Mesendoderm (in vitro differentiated cells): Measurements from ENCODE around the gene RMND5B.

Experiments
- DNase-seq: peaks from one replicate; pipeline ENCODE4 v3.0.0; 2013
- H2AK5ac ChIP-seq: 2 replicates; pipeline ENCODE4 v1.6.1; 2013; ENCODE audit warnings: low read length, inconsistent platforms
- H2BK120ac ChIP-seq: 2 replicates; pipeline ENCODE4 v1.6.1; 2013; ENCODE audit warnings: low read depth, mild to moderate bottlenecking, low read length, moderate library complexity, mixed read lengths
- H2BK15ac ChIP-seq: replicated peaks from 2 replicates; pipeline ENCODE4 v1.6.1; 2013; ENCODE audit warnings: low read depth, mild to moderate bottlenecking, moderate library complexity
- H2BK5ac ChIP-seq: 2 replicates; pipeline ENCODE4 v1.6.1; 2013; ENCODE audit warnings: low read length, inconsistent platforms
- H3K18ac ChIP-seq: 2 replicates; pipeline ENCODE4 v1.6.1; 2013; ENCODE audit warnings: mild to moderate bottlenecking, low read length, mixed read lengths
- H3K23ac ChIP-seq: one replicate; pipeline ENCODE4 v1.6.1; 2013; ENCODE audit warnings: low read length
- H3K27ac ChIP-seq: 2 replicates; pipeline ENCODE4 v1.5.1; 2013; ENCODE audit warnings: low read depth, mild to moderate bottlenecking, inconsistent platforms, low read length, moderate library complexity
- H3K27me3 ChIP-seq: 2 replicates; pipeline ENCODE4 v1.6.1; 2013; ENCODE audit warnings: low read length, control low read depth, mild to moderate bottlenecking, inconsistent platforms; ENCODE audit not compliant: insufficient read depth, poor library complexity
- H3K36me3 ChIP-seq: 2 replicates; pipeline ENCODE4 v1.6.1; 2013; ENCODE audit warnings: low read length, inconsistent platforms; ENCODE audit not compliant: control insufficient read depth, insufficient read depth
- H3K4ac ChIP-seq: one replicate; pipeline ENCODE4 v1.6.1; 2013; ENCODE audit warnings: low read depth, mild to moderate bottlenecking, low read length, moderate library complexity
- H3K4me1 ChIP-seq: 2 replicates; pipeline ENCODE4 v1.6.1; 2013; ENCODE audit warnings: low read depth, low read length, inconsistent platforms; ENCODE audit not compliant: control insufficient read depth
- H3K4me2 ChIP-seq: 2 replicates; pipeline ENCODE4 v1.6.1; 2013; ENCODE audit warnings: low read length
- H3K4me3 ChIP-seq: 2 replicates; pipeline ENCODE4 v1.5.1; 2013; ENCODE audit warnings: mild to moderate bottlenecking, low read length
- H3K56ac ChIP-seq: one replicate; pipeline ENCODE4 v1.6.1; 2013; ENCODE audit warnings: low read length
- H3K79me1 ChIP-seq: 2 replicates; pipeline ENCODE4 v1.6.1; 2013; ENCODE audit warnings: low read length, inconsistent platforms
- H3K79me2 ChIP-seq: 2 replicates; pipeline ENCODE4 v1.6.1; 2013; ENCODE audit warnings: mild to moderate bottlenecking, low read length; ENCODE audit not compliant: control insufficient read depth, insufficient read depth
- H3K9ac ChIP-seq: 2 replicates; pipeline ENCODE4 v1.6.1; 2013; ENCODE audit warnings: low read length, inconsistent platforms
- H4K5ac ChIP-seq: one replicate; pipeline ENCODE4 v1.6.1; 2013; ENCODE audit warnings: low read length
- H4K8ac ChIP-seq: one replicate; pipeline ENCODE4 v1.6.1; 2013; ENCODE audit warnings: low read depth, mild to moderate bottlenecking, control low read depth, low read length, moderate library complexity
- WGBS: extraction: QIAGEN DNeasy Blood & Tissue Kit; methylation state at CpG from one replicate; pipeline ENCODE4 v1.1.7; 2013; ENCODE audit warnings: low lambda C conversion rate, missing lambda C conversion rate; ENCODE audit not compliant: insufficient coverage; ENCODE audit errors: extremely low coverage; 5-methylcytosine and 5-hydroxymethylcytosine counted together

Gene RMND5B

DNA sequence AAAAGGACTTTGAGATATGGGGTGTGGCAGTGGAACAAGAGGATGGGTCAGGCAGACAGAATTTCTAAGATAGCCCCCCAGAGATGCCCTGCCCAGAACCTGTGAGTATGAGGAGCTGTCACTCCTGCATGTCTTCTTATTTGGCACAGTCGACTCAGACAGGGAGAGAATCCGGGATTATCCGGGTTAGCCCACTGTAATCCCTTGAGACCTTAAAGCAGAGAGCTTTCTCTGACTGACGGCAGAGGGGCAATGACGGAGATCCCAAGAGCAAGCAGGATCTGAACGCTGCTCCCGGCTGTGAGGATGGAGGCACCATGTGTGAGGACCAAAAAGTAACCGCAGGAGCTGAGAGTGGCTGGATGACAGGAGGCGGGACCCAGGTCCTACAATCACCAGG is 31.7 kb downstream of the RMND5B start:
- no peak overlapping the region for H2BK120ac ChIP-seq

DNA sequence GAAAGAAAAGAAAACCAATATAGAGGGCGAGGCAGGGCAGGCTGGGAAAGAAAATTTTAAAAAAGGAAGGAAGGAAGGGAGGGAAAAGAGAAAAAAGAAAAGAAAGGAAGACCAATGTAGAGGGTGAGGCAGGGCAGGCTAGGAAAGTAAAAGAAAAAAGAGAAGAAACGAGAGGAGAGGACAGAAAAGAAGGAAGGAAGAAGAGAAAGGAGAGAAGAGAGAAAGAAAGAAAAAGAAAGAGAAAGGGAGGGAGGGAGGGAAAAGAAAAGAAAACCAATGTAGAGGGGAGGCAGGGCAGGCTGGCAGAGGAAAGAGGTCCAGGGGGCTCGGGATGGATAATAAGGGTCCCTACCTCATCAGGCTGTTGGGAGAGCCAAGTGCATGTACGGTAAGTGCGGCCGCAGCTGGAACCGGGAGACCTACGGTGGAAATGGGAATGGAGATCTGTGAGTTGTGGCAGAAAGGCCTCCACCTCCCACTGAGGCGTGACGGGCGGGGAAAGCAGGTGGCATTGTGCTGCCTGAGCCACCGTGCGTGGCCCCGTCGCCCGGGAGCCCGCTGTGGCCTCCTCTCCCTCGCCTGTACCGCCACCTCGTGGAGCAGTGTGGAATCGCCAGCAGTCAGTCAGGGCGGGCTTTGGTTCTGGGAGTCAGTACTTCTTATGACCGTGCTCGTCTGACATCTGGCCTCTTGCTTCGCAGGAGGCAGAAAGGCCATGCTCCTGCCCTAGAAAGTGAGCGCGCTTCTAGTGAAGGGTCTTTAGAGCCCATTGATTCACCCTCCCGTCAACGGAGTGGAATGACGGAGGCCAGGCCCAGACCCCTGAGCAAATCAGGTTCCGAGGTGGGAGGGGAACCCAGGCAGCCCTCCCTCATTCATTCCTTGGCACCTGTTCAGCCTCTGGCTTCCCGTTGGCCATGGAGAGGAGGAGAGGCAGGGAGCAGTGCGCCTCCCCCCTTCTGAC is 33.2 kb downstream of the RMND5B start:
- Histone ChIP-seq H3K27me3 (no peaks in the 10 kb centered on the region), H2BK5ac (no peak overlapping the region), H3K79me1 (no peaks in the 10 kb centered on the region), H3K56ac (no peak overlapping the region), H2BK120ac (no peak overlapping the region), H2BK15ac (no peak overlapping the region), H4K5ac (no peak overlapping the region), H3K79me2 (no peaks in the 10 kb centered on the region), H3K9ac (peak overlapping the region; percentile 33), H2AK5ac (no peak overlapping the region), H4K8ac (no peak overlapping the region), H3K4ac (no peak overlapping the region), H3K36me3 (no peaks in the 10 kb centered on the region), H3K23ac (no peak overlapping the region), H3K18ac (no peak overlapping the region), H3K4me1 (no peaks in the 10 kb centered on the region), H3K4me2 (no peak overlapping the region), H3K4me3 (no peak overlapping the region), H3K27ac (no peak overlapping the region)
- peak; percentile 87 for DNase-seq
- WGBS = no CpG with 5 or more reads among the region's 33 CpGs

More for the DNA sequence above, 31.7 kb downstream of the RMND5B start:
- Histone ChIP-seq H4K8ac (no peak overlapping the region), H3K79me1 (no peaks in the 10 kb centered on the region), H3K18ac (no peak overlapping the region), H3K4me1 (no peaks in the 10 kb centered on the region), H3K4me3 (no peak overlapping the region), H2BK15ac (no peak overlapping the region), H3K4me2 (no peak overlapping the region), H3K36me3 (no peaks in the 10 kb centered on the region), H3K79me2 (no peaks in the 10 kb centered on the region), H3K23ac (no peak overlapping the region), H3K27ac (no peak overlapping the region), H2BK5ac (no peak overlapping the region), H4K5ac (no peak overlapping the region), H2AK5ac (no peak overlapping the region), H3K9ac (no peak overlapping the region), H3K56ac (no peak overlapping the region), H3K4ac (no peak overlapping the region), H3K27me3 (no peaks in the 10 kb centered on the region)
- no CpG with 5 or more reads among the region's 9 CpGs for WGBS
- DNase-seq = no peak

GRCh38 chr5:178165581-178165980 is 34.8 kb downstream of the RMND5B start:
- DNase-seq = no peak
- Histone ChIP-seq H3K18ac (no peak overlapping the region), H4K5ac (no peak overlapping the region), H2BK5ac (no peak overlapping the region), H3K4me2 (no peak overlapping the region), H2BK120ac (no peak overlapping the region), H3K79me1 (no peaks in the 10 kb centered on the region), H3K4me3 (no peak overlapping the region), H3K4me1 (no peaks in the 10 kb centered on the region), H4K8ac (no peak overlapping the region), H2AK5ac (no peak overlapping the region), H3K9ac (no peak overlapping the region), H3K56ac (no peak overlapping the region), H3K4ac (no peak overlapping the region), H3K27ac (no peak overlapping the region), H2BK15ac (no peak overlapping the region), H3K23ac (no peak overlapping the region), H3K36me3 (no peaks in the 10 kb centered on the region), H3K27me3 (no peaks in the 10 kb centered on the region), H3K79me2 (no peaks in the 10 kb centered on the region)
- no CpG with 5 or more reads among the region's 38 CpGs for WGBS

- Histone ChIP-seq H3K36me3 (no peaks in the 10 kb centered on the region), H2BK120ac (no peak overlapping the region), H3K79me1 (no peaks in the 10 kb centered on the region), H2AK5ac (no peak overlapping the region), H3K4me3 (no peak overlapping the region), H3K27me3 (no peaks in the 10 kb centered on the region), H2BK5ac (no peak overlapping the region), H3K9ac (no peak overlapping the region), H2BK15ac (no peak overlapping the region), H4K8ac (no peak overlapping the region), H3K79me2 (no peaks in the 10 kb centered on the region), H3K4me1 (no peaks in the 10 kb centered on the region), H3K4me2 (no peak overlapping the region), H3K18ac (no peak overlapping the region), H4K5ac (no peak overlapping the region), H3K27ac (no peak overlapping the region), H3K4ac (no peak overlapping the region), H3K56ac (no peak overlapping the region), H3K23ac (no peak overlapping the region)
- DNase-seq = no peak
- no CpG with 5 or more reads among the region's 2 CpGs for WGBS
Measured at GRCh38 chr5:178170455-178170854, 39.6 kb downstream of the RMND5B start.

DNA sequence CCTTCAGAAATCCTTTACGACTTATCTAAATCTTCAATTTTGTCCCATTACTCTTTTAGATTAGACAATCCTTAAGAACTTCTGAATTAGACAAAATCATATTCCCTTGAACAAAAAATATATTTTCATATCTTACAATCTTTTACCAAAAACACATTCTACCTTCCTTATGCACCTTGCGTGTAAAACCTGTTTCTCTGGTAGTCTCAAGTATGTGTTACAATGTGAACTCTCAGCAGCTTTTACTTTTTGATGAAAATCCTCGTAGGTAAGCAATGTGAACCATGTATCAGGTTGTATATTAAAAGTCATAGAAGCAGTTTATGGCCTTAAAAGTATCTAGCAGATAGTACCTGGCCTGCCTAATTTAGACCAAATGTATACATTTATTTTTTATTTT is 43.6 kb downstream of the RMND5B start:
- Histone ChIP-seq H3K27ac (no peak overlapping the region), H3K56ac (no peak overlapping the region), H3K79me1 (no peaks in the 10 kb centered on the region)

More for the DNA sequence above, 43.6 kb downstream of the RMND5B start:
- H2BK15ac ChIP-seq = no peak overlapping the region
- no peaks in the 10 kb centered on the region for H3K79me2 ChIP-seq
- H3K27me3 ChIP-seq = no peaks in the 10 kb centered on the region
- 100% methylated on average over 2 of the region's 3 CpGs for WGBS
- no peak overlapping the region for H2AK5ac ChIP-seq
- no peaks in the 10 kb centered on the region for H3K36me3 ChIP-seq
- no peak overlapping the region for H2BK120ac ChIP-seq
- H4K8ac ChIP-seq = no peak overlapping the region
- no peak overlapping the region for H3K23ac ChIP-seq
- H3K18ac ChIP-seq = no peak overlapping the region
- H3K4me3 ChIP-seq = no peak overlapping the region
- no peak for DNase-seq
- no peak overlapping the region for H3K9ac ChIP-seq
- no peak overlapping the region for H4K5ac ChIP-seq
- H3K4me1 ChIP-seq = peaks cover under 1% of the 10 kb centered on the region
- H2BK5ac ChIP-seq = no peak overlapping the region
- no peak overlapping the region for H3K4ac ChIP-seq
- no peak overlapping the region for H3K4me2 ChIP-seq
